Measurements from ENCODE around the gene POLD1.
A peak's percentile ranks its signal among the peaks of the same experiment; 100 is the strongest.

POLD1 gene

DNA sequence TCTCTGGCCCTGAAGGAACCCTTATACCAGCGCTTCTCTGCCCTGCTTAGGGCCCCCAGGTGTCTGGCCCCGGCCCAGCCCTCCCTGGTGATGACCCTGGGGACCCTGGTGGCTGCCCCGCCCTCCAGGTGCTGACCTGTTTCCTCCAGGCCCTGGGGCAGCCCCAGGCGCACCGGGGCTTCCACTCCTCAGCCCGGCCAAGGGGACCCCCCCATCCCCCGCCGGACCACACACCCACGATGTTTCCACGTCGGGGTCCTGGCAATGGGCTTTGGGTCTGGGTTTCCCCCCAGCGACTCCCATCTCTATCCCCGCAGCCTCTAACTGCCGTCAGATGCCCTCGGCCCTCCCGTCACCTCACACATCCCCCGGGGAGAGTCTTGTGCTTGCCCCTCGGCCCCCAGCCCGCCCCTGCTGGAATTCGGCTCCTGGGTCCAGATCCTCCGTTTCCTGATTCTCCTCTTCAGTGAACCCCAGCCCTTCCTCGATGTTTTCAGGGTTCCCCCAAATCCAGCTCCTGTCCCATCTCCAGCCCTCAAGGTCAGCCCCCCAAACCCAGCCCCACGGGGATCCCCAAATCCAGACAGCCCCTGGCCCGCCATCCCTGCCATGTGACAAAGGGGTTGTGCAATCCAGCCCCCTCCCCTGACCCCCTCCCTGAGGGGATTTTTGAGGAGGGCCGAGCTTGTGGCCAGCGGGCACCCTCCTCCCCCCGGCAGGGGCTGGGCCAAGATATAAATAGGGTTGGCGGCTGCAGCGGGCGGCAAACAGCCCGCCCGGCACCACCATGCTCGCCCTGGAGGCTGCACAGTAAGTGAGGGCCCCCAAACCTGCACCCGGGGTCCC lies 34.3 kb downstream of the POLD1 start, which contains the start of gene SPIB:
Gene SPIB, plus strand, starts transcription at position 763 of the 846 bp plus-strand sequence. Its CDS starts 25 bp downstream, at position 788.
- DNase-seq (ENCODE audit: low read depth, low spot score): no peak

DNA sequence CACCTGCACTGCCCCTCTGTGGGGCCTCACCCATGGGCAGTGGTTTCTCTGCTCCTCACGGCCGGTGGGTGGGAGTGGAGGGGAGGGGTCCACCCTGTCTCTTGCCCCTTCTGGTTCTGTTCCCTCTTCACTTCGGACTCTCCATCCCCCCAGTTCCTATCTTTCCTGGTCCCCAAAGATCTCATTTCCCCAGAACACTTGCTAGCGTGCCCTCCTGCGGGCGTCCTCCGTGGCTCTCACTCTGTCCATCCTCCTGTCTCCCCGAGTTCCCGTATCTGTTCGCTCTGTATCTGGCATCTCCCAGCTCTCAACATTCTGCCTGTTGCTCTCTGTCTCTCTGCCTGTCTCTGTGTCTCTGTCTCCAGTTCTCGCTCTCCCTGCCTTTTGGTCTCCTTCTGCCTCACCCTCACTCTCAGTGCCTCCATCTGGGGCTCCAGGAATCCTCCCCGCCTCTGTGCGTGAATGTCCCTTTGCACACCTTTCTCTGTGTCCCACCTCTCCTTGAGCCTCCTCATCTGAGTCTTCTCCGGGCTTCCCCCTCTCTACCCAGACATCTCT lies 35.0 kb downstream of the POLD1 start:
- no peak for DNase-seq (ENCODE audit: low read depth, low spot score)

DNA sequence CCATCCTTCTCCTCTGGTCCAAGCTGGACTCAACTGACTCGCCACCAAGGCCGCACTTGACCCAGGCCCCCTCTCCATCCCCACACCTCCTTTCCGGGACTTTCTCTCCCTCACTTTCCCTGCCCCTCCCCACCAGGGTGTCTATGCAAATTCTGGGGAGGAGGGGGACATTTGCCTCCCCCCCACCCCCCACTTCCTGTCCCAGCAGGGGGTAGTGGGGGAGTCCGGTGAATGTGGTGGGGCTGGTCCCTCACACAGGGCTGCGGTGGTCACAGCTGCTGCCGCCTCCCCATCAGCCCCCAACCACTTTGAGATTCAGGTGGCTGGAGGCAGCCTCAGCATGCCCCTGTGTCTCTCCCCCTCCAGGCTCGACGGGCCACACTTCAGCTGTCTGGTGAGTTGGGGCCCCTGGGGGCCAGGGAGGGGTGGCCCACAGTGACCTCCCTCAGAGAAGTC lies 35.5 kb downstream of the POLD1 start:
- DNase-seq (ENCODE audit: low read depth, low spot score): no peak

GRCh38 chr19:50420127-50420526 lies 36.0 kb downstream of the POLD1 start:
- no peak for DNase-seq (ENCODE audit: low read depth, low spot score)

- DNase-seq (ENCODE audit: low read depth, low spot score): no peak
These were observed 36.7 kb downstream of the POLD1 start for GRCh38 chr19:50420808-50421207.

DNA sequence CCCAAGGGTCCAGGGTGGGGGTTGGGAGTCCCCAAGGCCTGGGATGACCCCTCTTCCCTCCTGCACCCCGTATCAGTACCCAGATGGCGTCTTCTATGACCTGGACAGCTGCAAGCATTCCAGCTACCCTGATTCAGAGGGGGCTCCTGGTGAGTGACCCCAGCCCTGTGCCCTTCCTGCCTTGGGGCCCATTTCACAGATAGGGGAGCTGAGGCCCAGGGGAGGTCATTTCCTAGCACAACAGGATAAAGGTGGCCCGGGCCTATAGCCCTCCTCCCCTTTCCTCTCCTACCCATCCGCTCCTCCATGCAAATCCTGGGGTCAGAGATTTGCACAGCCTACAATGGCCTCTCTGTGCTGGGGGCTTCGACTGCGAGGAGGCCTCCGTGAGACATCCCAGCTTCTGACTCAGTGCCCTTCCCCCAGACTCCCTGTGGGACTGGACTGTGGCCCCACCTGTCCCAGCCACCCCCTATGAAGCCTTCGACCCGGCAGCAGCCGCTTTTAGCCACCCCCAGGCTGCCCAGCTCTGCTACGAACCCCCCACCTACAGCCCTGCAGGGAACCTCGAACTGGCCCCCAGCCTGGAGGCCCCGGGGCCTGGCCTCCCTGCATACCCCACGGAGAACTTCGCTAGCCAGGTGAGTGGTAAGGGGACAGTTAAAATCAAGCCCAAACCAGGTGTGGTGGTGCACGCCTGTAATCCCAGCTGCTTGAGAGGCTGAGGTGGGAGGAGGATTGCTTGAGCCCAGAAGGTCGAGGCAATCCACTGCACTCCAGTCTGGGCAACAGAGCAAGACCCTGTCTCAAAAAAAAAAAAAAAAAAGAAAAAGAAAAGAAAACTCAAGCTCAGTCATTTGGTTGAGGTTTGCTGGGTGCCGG lies 38.5 kb downstream of the POLD1 start:
- no peak for DNase-seq (ENCODE audit: low read depth, low spot score)

- DNase-seq (ENCODE audit: low read depth, low spot score): no peak
These were observed 39.3 kb downstream of the POLD1 start for GRCh38 chr19:50423279-50424113.

- no peak for DNase-seq (ENCODE audit: low read depth, low spot score)
These were observed 41.4 kb downstream of the POLD1 start for GRCh38 chr19:50425581-50425980.

DNA sequence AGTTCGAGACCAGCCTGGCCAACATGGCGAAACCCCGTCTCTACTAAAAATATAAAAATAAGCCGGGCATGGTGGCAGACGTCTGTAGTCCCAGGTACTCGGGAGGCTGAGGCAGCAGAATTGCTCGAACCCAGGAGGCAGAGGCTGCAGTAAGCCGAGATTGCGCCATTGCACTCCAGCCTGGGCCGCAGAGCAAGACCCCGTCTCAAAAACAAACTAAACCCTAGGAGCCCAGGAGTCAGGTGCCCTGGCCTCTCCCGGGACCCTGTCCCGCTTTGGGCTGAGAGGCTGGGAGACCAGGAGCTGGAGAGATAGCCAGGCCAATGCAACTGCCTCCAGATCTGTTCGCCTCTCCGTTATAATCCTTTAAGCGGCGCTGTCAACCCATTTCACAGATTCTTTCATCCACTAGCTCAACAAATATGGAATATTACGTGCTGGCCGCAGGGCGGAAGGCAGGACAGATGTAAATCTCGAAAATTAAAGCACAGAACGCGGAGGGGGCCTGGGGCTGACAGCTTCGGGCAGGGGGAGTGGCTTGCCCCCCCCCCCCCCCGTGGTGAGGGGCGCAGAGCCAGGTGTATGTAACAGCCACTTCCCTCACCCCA lies 43.3 kb downstream of the POLD1 start:
- no peak for DNase-seq (ENCODE audit: low read depth, low spot score)

- no peak for DNase-seq (ENCODE audit: low read depth, low spot score)
These were observed 43.9 kb downstream of the POLD1 start for GRCh38 chr19:50427997-50428425.

DNA sequence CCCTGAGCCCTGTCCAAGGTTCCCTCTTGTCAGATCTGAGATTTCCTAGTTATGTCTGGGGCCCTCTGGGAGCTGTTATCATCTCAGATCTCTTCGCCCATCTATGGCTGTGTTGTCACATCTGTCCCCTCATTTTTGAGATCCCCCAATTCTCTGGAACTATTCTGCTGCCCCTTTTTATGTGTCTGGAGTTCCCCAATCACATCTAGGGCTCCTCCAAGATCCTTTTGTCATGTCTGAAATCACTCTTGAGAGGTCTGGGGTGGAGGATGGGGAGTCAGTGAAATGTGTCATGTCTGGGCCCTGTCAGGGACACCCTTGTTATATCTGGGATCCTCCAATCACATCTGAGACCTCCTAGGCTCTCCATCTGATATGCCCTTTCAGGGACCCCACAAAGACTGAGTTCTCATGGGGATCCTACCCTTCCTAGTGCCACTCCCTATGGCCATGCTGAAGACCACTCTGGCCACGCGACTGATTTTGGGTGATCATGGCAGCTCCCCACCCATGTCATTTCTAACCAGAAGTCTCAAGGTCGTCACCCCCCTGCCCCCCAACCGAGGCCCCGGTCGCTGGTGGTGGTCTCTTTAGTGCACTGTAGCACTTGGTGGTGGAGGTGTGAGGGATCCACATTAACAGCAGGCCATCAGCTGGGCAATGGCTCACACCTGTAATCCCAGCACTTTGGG lies 44.8 kb downstream of the POLD1 start:
- no peak for DNase-seq (ENCODE audit: low read depth, low spot score)

- DNase-seq (ENCODE audit: low read depth, low spot score): no peak
These were observed 46.8 kb downstream of the POLD1 start for GRCh38 chr19:50430888-50431342.

GRCh38 chr19:50431343-50432220 lies 47.4 kb downstream of the POLD1 start:
- DNase-seq (ENCODE audit: low read depth, low spot score): peak; percentile 50

GRCh38 chr19:50432221-50433028 lies 48.3 kb downstream of the POLD1 start, which contains the start of gene MYBPC2:
Gene MYBPC2, plus strand, starts transcription at chr19:50432892. Its CDS starts 62 bp downstream, at chr19:50432954.
- DNase-seq (ENCODE audit: low read depth, low spot score): no peak

- DNase-seq (ENCODE audit: low read depth, low spot score): no peak
These were observed 49.3 kb downstream of the POLD1 start for GRCh38 chr19:50433201-50434180.

DNA sequence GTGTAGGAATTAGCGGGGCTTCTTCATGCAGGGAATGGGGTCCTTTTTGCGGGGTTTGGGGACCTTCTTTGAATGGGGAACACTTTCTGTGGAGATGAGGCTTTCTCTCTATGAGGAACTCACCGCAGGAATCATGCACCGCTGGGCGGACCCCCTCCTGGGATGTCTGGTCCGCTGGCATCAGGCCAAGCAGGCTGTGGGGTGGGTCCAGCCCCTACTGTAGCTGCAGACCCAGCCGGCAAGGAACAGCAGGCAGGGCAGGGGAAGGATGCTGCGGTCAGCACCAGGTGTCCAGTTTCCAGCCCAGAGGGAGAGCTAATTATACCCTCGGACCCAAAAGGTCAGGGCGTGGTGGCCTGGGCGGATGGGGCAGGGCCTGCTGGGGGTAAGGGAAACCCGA lies 50.4 kb downstream of the POLD1 start:
- DNase-seq (ENCODE audit: low read depth, low spot score): no peak

DNA sequence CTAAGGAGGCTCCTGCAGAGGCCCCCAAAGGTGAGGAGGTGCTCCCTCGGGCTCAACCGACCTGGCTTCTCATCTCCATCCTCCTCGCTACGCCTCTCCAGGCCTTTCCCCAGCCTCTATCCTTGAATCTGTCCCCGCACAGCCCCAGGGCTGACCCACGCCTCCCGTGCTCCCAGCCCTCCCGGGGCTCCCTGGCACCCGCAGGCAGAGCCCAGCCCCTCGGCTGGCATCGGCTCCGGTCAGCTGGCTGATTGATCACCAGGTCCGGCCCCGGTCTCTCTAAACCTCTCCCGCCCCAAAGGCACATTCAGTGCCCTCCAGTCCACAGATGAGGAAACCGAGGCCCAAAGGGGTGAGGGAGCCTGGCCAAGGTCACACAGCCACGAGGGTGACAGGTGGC lies 51.1 kb downstream of the POLD1 start:
- DNase-seq (ENCODE audit: low read depth, low spot score): no peak

All from iPS DF 19.7 (cell line).